DND-41 (cell line): Measurements from ENCODE around the gene TSPAN18.

Experiments used
- ATAC-seq: fragments of 200-7000 bp; cut with Tn5 transposase; 3 replicates; pipeline ENCODE4 v1.9.1; 2021; ENCODE audit warnings: low read depth; ENCODE audit not compliant: insufficient read depth
- DNase-seq: peaks from one replicate; pipeline ENCODE4 v3.0.0-alpha.2; 2020
- H2AFZ ChIP-seq: 2 replicates; pipeline ENCODE4 v1.6.0; 2012; ENCODE audit warnings: low read depth, low read length
- H3K27ac ChIP-seq: 2 replicates; pipeline ENCODE4 v1.5.1; 2012; ENCODE audit warnings: low read length, inconsistent platforms
- H3K27me3 ChIP-seq: fragments of 200-600 bp; sonication (generic); 2 replicates; pipeline ENCODE4 v1.6.0; 2012; ENCODE audit warnings: low read length, mild to moderate bottlenecking, inconsistent platforms; ENCODE audit not compliant: insufficient read depth, poor library complexity
- H3K36me3 ChIP-seq: 2 replicates; pipeline ENCODE4 v1.5.1; 2012; ENCODE audit warnings: low read length, inconsistent platforms; ENCODE audit not compliant: insufficient read depth
- H3K4me1 ChIP-seq: 2 replicates; pipeline ENCODE4 v1.5.1; 2012; ENCODE audit warnings: mild to moderate bottlenecking, low read length; ENCODE audit not compliant: insufficient read depth
- H3K4me2 ChIP-seq: 2 replicates; pipeline ENCODE4 v1.6.0; 2012; ENCODE audit warnings: mild to moderate bottlenecking, moderate library complexity, low read length, inconsistent platforms; ENCODE audit not compliant: insufficient read depth
- H3K4me3 ChIP-seq, 2 experiments: fragments of 200-600 bp in 1 of 2; shearing (Covaris generic) in 1 of 2; 2 replicates each; pipeline ENCODE4 v1.5.1; 2012 to 2016; ENCODE audit warnings: inconsistent platforms in 2 of 2, low read length in 2 of 2, mild to moderate bottlenecking in 2 of 2, low read depth in 1 of 2, moderate library complexity in 1 of 2
- H3K79me2 ChIP-seq: 2 replicates; pipeline ENCODE4 v1.6.0; 2012; ENCODE audit warnings: low read length, inconsistent platforms; ENCODE audit not compliant: insufficient read depth
- H3K9ac ChIP-seq: 2 replicates; pipeline ENCODE4 v1.6.0; 2012; ENCODE audit warnings: low read depth, mild to moderate bottlenecking, inconsistent platforms, low read length, moderate library complexity
- H3K9me3 ChIP-seq: 2 replicates; pipeline ENCODE4 v1.5.1; 2012; ENCODE audit warnings: low read length, moderate library complexity, mild to moderate bottlenecking, inconsistent platforms; ENCODE audit not compliant: insufficient read depth, severe bottlenecking
- H4K20me1 ChIP-seq: 2 replicates; pipeline ENCODE4 v1.6.0; 2012; ENCODE audit warnings: low read length; ENCODE audit not compliant: insufficient read depth
- EZH2 ChIP-seq: IDR thresholded peaks from 3 replicates; pipeline ENCODE4 v1.6.1; 2012; ENCODE audit warnings: borderline replicate concordance, low read depth, mild to moderate bottlenecking, moderate library complexity, low read length, inconsistent platforms; ENCODE audit not compliant: severe bottlenecking
- TF ChIP-seq, protein P1 (sequence below): IDR thresholded peaks from 2 replicates; pipeline ENCODE4 v1.5.1; 2012; ENCODE audit warnings: borderline replicate concordance, low read length, moderate library complexity, mild to moderate bottlenecking; ENCODE audit not compliant: poor library complexity, severe bottlenecking; ENCODE audit errors: extremely low read depth

TSPAN18 gene

DNA sequence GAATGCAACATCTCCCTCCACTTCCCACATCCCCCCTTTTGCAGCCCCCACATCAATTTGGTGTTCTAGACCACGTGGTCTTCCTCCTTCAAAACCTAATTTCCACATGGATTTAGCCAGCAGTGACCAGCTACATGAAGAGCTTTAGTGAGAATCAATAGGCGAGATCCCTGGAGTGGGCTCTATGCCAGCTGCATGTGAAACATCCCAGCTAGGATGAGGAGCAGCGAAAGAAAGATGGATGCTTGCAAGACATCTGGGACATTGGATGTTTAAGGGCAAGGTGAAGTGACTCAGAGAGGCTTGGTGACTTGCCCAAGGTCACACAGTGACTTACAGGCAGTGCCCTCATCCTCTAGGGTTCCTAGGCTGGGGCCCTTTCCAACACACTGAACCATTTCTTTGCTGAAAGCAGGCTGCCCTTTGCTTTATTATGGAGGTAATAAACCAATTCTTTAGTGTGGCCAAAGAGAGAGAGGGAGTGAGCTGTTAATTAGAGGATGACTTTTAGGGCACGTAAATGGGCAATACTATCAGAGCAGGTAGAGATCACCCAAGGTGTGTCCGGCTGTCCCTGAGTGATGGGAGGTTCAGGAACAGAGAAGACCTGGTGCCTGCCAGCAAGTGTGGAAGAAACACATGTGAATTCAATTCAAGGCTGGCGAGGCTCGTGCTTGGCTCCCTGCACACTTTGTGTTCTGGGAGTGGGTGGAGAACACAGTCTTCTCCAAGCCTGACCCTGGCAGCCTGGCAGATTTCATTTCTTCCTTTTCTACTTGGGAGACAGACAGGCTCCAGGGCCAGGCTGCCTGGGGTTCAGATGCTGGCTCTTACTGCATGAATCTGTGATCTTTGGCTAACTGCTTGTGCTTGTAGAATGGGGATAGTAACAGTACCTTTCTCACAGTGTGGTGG lies 24.0 kb downstream of the TSPAN18 start:
- Histone ChIP-seq H3K4me1 (no peaks in the 10 kb centered on the region), H3K36me3 (no peaks in the 10 kb centered on the region), H3K27me3 (peaks cover 20% of the 10 kb centered on the region), H3K4me2 (no peak overlapping the region), H3K79me2 (no peaks in the 10 kb centered on the region), H3K9me3 (no peaks in the 10 kb centered on the region), H3K9ac (no peak overlapping the region), H4K20me1 (0 out of 2 replicates have a peak, but pooled peaks cover 2% of the 10 kb centered on the region), H3K27ac (no peak overlapping the region), H3K4me3 (no peak overlapping the region), H2AFZ (no peak overlapping the region)
- no peak for ATAC-seq
- no peak for DNase-seq
- no peak for TF ChIP-seq EZH2
- TF ChIP-seq, protein P1, sequence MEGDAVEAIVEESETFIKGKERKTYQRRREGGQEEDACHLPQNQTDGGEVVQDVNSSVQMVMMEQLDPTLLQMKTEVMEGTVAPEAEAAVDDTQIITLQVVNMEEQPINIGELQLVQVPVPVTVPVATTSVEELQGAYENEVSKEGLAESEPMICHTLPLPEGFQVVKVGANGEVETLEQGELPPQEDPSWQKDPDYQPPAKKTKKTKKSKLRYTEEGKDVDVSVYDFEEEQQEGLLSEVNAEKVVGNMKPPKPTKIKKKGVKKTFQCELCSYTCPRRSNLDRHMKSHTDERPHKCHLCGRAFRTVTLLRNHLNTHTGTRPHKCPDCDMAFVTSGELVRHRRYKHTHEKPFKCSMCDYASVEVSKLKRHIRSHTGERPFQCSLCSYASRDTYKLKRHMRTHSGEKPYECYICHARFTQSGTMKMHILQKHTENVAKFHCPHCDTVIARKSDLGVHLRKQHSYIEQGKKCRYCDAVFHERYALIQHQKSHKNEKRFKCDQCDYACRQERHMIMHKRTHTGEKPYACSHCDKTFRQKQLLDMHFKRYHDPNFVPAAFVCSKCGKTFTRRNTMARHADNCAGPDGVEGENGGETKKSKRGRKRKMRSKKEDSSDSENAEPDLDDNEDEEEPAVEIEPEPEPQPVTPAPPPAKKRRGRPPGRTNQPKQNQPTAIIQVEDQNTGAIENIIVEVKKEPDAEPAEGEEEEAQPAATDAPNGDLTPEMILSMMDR, result no peak

DNA sequence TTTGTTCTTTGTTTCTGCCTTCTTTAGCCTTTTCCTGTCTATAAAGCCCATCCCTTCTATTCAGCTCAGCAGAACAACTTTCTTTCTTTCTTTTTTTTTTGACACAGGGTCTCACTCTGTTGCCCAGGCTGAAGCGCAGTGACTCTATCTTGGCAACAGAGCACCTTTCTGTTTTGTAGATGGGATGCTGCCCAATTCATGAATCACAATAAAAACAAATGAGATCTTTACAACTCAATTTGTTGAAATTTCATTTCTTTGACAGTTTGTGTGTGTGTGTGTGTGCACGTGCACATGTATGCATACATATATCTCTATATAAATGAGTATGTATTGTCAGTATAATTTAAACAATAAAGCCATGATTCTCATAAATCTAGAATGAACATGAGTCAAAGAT lies 25.5 kb downstream of the TSPAN18 start:
- no peak overlapping the region for H2AFZ ChIP-seq
- TF ChIP-seq, protein P1, result no peak
- no peak for TF ChIP-seq EZH2
- no peak for DNase-seq
- H3K27ac ChIP-seq, result no peak overlapping the region
- no peak for ATAC-seq
- H3K36me3 ChIP-seq, result no peaks in the 10 kb centered on the region
- no peaks in the 10 kb centered on the region for H3K79me2 ChIP-seq
- H3K9me3 ChIP-seq, result no peaks in the 10 kb centered on the region
- H3K9ac ChIP-seq, result no peak overlapping the region
- H3K4me2 ChIP-seq, result no peak overlapping the region
- H3K4me3 ChIP-seq, result no peak overlapping the region
- H3K27me3 ChIP-seq, result peaks cover 21% of the 10 kb centered on the region
- no peaks in the 10 kb centered on the region for H3K4me1 ChIP-seq
- H4K20me1 ChIP-seq, result 0 out of 2 replicates have a peak, but pooled peaks cover 2% of the 10 kb centered on the region

DNA sequence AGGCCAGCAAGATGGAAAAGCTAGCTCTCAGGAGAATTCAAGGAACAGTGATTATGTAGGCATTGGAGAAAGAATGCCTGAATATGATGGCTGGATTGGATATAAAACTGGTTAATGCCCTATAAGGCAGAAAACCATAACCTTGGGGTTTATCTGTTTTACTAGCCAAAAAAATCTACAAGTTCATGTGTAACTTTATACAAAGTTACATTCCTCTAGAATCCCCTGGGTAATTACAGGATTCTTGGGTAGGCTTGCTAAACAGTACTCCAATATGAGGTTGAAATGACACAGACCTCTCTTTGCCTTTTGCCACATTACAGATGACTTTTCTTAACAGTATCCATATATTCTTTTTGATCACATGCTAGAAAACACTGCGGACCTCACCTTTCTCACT lies 26.0 kb downstream of the TSPAN18 start:
- no peak for DNase-seq
- Histone ChIP-seq H3K9ac (no peak overlapping the region), H4K20me1 (0 out of 2 replicates have a peak, but pooled peaks cover 2% of the 10 kb centered on the region), H3K36me3 (no peaks in the 10 kb centered on the region), H3K9me3 (no peaks in the 10 kb centered on the region), H3K4me3 (no peak overlapping the region), H3K79me2 (no peaks in the 10 kb centered on the region), H3K27ac (no peak overlapping the region), H3K4me2 (no peak overlapping the region), H3K27me3 (peaks cover 19% of the 10 kb centered on the region), H2AFZ (no peak overlapping the region), H3K4me1 (no peaks in the 10 kb centered on the region)
- TF ChIP-seq, protein P1, result no peak
- no peak for TF ChIP-seq EZH2
- no peak for ATAC-seq
